D721Med (cell line): Measurements from ENCODE around the gene SGMS1.

Experiments used
- DNase-seq: peaks from one replicate; pipeline ENCODE4 v3.0.0; 2011; ENCODE audit warnings: low spot score; ENCODE audit not compliant: insufficient read length
- FAIRE-seq: peaks from 2 replicates; lab custom pipeline; 2011; peaks lifted over from hg19 to GRCh38; lab: Jason Lieb, UNC
- TF ChIP-seq, protein P1 (sequence below): IDR thresholded peaks from 2 replicates; pipeline ENCODE4 v1.5.1; 2012; ENCODE audit warnings: mild to moderate bottlenecking, control low read depth; ENCODE audit not compliant: insufficient read depth; ENCODE audit errors: missing control alignments

The SGMS1 gene

DNA sequence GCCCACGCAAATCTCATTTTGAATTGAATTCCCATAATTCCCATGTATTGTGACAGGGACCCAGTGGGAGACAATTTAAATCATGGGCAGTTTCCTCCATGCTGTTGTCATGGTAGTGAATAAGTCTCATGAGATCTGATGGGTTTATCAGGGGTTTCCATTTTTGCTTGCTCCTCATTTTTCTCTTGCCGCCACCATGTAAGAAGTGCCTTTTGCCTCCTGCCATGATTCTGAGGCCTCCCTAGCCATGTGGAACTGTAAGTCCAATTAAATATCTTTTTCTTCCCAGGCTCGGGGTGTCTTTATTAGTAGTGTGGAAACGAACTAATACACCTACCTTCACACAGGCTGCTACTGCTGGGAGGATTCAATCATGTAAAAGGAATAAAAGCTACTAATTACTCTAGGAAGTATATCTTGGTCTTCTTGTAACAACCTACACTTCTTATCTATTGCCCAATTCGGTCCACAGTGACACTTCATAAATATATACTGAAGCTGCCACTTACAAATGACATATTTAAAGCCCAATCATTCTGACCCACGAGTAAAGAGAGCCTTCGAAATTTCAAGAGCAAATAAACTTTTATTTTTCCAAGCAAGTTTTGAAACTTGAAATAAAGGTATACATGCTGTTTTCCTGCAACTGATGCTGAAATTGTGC, 272.1 kb downstream of the SGMS1 start:
- FAIRE-seq (no peak), DNase-seq (no peak)
- TF ChIP-seq, protein P1, sequence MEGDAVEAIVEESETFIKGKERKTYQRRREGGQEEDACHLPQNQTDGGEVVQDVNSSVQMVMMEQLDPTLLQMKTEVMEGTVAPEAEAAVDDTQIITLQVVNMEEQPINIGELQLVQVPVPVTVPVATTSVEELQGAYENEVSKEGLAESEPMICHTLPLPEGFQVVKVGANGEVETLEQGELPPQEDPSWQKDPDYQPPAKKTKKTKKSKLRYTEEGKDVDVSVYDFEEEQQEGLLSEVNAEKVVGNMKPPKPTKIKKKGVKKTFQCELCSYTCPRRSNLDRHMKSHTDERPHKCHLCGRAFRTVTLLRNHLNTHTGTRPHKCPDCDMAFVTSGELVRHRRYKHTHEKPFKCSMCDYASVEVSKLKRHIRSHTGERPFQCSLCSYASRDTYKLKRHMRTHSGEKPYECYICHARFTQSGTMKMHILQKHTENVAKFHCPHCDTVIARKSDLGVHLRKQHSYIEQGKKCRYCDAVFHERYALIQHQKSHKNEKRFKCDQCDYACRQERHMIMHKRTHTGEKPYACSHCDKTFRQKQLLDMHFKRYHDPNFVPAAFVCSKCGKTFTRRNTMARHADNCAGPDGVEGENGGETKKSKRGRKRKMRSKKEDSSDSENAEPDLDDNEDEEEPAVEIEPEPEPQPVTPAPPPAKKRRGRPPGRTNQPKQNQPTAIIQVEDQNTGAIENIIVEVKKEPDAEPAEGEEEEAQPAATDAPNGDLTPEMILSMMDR, result no peak

DNA sequence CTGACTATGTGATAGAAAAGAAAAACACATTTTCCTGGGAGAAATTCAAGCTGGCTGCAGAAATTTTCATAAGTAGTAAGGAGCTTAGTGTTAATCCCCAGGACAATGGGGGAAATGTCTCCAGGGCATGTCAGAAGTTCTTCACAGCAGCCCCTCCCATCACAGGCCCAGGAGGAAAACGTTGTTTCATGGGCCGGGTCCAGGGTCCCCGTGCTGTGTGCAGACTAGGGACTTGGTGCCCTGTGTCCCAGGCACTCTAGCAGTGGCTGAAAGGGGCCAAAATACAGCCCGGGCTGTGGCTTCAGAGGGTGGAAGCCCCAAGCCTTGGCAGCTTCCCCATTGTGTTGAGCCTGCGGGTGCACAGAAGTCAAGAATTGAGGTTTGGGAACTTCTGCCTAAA, 273.4 kb downstream of the SGMS1 start:
- TF ChIP-seq, protein P1, result no peak
- DNase-seq (no peak), FAIRE-seq (no peak)

DNA sequence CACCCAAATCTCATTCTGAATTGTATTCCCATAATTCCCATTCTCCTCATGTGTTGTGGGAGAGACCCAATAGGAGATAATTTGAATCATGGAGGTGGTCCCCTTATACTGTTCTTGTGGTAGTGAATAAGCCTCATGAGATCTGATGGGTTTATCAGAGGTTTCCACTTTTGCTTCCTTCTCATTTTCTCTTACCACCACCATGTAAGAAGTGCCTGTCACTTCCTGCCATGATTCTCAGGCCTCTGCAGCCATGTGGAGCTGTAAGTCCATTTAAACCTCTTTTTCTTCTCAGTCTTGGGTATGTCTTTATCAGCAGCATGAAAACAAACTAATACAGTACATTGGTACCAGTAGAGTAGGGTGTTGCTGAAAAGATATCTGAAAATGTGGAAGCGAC, 274.2 kb downstream of the SGMS1 start:
- FAIRE-seq (no peak), DNase-seq (no peak)
- TF ChIP-seq, protein P1, result no peak

DNA sequence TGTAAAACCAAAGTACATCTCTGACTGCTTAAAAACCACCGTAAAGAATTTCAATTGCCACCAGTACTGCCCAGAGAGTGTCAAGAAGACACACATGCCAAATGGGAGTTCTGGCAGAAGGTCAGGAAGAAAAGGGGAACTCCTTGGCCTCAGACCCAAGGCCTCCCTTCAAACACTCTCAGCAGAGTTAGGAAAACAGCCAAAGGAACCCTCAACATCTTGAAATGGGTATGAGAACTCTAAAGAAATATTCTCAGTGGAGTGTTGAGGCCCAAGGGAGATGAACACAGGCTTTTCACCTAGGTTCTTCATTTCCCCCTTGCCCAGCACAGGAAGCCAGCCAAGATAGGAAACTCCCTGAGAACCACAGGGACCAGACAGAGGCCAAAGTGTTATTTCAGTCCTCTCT, 276.4 kb downstream of the SGMS1 start:
- DNase-seq (no peak), FAIRE-seq (no peak)
- TF ChIP-seq, protein P1, result no peak

DNA sequence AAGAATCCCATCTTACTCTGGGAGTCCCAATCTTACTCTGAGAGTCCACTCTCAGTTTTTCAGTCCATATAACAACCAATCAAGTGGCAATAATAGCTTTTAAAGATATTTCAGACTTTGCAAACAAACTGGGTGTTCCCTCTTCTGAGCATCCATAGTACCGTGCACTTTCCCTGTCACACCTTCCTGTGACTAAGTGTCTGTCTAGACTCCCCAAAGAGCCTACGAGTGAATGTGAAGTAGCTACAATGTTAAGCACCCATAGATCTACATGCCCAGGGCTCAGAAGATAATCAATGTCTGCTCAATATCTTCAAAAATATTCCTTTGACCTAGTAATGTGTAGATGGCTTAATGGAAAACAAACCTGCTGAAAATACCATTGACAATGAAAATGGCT, 276.8 kb downstream of the SGMS1 start:
- TF ChIP-seq, protein P1, result no peak
- DNase-seq (no peak), FAIRE-seq (no peak)

DNA sequence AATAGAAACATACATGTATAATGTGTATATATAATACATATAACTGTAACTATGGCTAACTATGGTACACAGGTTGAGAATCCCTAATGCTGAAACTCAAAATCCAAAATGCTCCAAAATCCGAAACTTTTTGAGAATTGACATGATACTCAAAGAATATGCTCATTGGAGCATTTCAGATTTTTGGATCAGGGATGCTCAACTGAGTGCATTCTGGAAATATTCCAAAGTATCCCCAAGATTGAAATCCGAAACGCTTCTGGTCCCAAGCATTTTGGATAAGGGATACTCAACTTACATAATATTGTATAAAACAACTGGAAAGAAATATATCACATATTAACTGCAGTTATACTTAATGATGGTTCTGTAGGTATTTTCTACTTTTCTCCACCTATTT, 278.2 kb downstream of the SGMS1 start:
- FAIRE-seq (no peak), DNase-seq (no peak)
- TF ChIP-seq, protein P1, result no peak

DNA sequence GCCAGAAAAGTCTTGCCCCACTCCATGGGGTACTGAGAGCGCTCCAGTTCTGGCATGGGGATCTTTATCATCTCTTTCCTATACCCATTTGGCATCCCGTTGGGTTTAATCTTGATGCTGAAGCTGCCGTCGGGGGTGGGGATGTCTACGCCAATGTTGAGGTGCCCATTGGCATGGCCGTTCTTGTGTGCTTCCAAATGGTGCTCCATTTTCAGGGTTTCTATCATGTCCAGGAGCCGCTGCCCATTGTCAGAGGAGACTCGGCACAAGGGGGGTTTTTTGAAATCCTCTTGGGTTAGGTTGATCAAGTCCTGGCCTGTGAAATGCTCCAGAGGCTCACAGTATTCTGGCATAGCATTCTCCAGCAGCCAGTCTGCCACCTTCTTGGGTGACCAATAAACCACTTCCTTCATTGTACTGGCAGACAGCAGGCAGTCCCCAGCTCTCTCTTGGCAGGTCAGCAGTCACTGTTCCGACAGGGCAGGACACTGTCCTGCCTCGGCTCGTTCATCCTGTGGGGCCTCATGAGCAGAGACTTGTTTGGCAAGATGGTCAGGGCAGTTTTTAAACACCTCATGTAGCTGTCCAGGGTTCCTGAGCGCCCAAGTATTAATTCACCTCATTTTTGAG, 279.9 kb downstream of the SGMS1 start:
- no peak for DNase-seq
- no peak for FAIRE-seq
- TF ChIP-seq, protein P1, result no peak
